Renal cortex interstitium (tissue), 11 donors: ENCODE data around the gene LAMC3. TPM values are rescaled to one million over a fixed set of nuclear protein-coding genes. Genes with fewer than 3 reads are reported as not detected.

Experiments used
- DNase-seq, 11 donors: peaks; one replicate each; pipeline ENCODE4 v3.0.0-alpha.2; 2013; ENCODE audit warnings: low read depth in 9 of 11, low spot score in 4 of 11; ENCODE audit errors: extremely low read depth in 1 of 11
- polyA plus RNA-seq, 3 donors: library from polyadenylated mRNA; unstranded; fragments of 120-200 nt; gene quantifications; one replicate each; pipeline ENCODE4 v1.2.1, GENCODE V29; 2013; ENCODE audit not compliant: insufficient read length in 3 of 3

The LAMC3 gene
- polyA plus RNA-seq, 3 donors: 28.4 to 36.7 (median 28.7) TPM

DNA sequence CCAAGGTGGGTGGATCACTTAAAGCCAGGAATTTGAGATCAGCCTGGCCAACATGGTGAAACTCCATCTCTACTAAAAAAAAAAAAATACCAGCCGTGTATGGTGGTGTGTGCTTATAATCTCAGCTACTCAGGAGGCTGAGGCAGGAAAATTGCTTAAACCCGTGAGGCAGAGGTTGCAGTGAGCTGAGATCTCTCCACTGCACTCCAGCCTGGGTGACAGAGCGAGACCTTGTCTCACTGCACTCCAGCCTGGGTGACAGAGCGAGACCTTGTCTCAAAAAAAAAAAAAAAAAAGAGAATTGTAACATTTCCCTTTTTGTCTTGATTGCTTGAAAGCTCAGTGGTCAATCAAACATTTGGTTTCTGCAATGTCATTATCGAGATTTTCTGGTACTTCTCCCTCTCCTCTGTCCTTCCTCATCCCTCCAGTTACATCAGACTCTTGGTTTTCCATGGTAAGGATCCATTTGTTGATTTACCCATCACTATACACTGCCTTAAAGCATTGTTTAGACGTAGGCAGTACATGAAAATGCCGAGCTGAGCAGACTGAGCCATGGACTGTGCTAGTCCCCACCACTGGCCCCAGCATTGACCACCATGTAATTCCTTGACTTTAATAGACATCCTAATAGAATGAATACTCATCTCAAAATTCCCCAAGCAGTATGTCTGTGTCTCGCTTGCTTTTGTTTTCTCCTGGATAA lies 75.8 kb downstream of the LAMC3 start:
- no peak for DNase-seq

GRCh38 chr9:131085370-131086122 lies 76.6 kb downstream of the LAMC3 start:
- no peak for DNase-seq

GRCh38 chr9:131087354-131087893 lies 78.5 kb downstream of the LAMC3 start:
- no peak for DNase-seq

DNA sequence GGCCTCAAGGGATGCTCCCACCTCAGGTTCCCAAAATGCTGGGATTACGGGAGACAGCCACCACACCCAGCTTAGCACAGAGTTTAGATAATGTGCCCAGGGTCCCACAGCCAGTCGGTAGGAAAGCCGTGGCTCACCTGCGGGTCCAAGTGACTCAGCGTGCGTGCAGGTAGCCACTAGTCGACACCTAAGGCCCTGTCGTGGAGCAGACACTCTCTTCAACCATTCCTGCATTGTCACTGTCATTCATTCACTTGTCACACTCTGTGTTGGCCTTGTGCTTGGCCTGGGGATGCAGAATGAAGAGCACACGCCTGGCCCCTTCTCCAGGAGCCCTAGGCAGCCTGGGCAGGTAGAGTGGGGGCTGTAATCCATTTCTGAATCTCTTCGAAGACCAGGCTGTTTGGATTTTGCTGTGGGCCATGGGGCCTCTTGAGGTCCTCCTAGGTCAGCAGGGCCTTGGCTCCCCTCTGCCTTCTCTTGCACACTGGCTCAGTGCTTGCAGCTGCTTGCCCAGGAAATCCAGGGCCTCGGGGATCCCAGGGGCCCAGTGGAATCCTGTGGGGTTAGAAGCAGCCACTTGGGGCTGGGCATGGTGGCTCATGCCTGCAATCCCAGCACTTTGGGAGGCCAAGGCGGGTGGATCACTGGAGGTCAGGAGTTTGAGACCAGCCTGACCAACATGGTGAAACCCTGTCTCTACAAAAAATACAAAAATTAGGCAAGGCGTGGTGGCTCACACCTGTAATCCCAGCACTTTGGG lies 81.2 kb downstream of the LAMC3 start:
- no peak for DNase-seq

- DNase-seq: no peak
Observed at GRCh38 chr9:131091352-131091992, 82.5 kb downstream of the LAMC3 start.

DNA sequence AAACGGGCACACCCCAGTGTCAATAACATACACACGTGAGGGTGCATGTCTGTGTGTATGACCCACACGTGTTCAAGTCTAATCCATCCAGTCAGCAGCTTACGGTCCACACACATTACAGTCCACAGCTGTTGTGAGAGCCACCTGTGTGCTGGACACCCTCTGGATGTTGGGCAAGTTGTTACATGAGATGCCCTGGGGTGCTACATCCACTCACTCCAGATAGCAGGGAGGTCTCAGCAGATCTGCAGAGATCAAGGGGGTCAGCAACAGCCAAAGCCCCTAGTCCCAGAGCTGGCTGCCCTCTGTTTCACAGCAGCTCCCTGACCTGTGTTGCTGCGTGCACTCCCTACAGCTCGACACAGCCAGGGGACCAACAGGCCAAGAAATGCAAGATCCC lies 83.1 kb downstream of the LAMC3 start:
- no peak for DNase-seq

DNA sequence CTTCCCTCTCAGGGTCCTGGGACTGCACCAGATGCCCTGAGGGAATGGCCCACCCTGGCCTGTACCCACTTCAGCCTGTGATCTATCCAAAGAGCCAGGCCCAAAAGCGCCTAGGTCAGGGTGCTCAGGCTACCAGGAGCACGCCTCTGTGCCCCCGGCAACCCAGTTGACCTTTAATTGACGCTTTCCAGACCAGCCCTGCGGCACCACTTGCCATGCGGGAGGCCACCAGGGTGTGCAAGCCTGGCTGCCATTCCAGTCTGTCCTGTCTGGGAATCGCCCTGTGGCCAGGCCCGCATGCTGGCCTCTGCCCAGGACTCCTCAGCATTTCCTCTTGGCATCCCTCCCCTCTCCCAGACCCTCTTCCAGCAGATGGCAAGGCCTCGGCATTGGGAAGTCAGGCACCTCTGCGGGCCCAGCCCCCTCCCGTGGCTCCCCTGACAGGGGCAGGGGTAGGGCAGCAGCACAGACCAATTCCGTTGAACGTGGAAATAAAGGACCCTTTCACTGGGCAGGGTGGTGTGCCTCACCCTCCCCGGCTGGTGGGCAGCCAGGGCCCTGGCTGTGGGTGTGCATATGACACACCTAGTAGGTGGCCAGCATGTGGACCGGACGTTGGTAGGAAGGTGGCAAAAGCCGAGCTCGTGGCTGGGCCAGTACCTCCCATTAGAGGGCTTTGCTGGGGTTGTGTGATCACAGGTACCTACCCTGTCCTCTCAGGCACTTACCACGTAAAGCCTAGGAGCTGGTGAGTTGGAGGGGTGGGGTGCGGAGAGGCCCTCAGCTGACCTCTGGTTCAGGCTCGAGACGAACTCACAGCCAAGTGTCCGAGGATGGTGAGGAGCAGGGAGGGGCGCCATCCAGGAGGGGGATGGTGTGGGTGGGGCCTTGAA lies 83.8 kb downstream of the LAMC3 start:
- no peak for DNase-seq

GRCh38 chr9:131094015-131094414 lies 85.0 kb downstream of the LAMC3 start:
- DNase-seq: no peak

- no peak for DNase-seq
Observed at GRCh38 chr9:131094622-131095021, 85.6 kb downstream of the LAMC3 start.

DNA sequence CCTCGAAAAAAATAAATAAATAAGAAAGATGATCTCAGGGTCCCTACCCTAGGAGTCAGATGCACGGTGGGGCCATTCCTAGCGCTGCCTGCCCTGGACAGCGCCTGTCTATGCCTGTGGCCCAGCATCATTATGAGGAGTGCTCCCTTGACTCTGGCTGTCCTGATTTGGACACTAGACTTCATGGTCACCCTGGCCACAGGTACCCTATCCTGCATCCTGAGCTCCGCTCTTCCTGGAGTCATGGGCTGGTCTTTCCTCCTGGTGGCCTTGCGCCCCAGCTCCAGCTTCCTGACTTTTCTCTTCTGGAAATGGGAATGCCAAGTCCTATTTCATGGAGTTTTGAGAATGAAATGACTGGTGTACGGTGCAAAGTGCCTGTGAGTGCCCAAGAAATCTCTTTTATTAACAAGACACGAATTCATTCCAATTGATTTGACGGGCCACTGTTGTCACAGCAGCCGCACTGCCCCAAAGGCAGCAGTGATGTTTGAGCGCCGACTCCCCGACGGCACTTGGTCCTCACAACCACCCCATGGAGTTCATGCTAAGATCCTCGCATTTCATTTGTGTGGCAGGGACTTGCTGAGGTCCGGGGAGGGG lies 86.8 kb downstream of the LAMC3 start:
- DNase-seq: no peak

DNA sequence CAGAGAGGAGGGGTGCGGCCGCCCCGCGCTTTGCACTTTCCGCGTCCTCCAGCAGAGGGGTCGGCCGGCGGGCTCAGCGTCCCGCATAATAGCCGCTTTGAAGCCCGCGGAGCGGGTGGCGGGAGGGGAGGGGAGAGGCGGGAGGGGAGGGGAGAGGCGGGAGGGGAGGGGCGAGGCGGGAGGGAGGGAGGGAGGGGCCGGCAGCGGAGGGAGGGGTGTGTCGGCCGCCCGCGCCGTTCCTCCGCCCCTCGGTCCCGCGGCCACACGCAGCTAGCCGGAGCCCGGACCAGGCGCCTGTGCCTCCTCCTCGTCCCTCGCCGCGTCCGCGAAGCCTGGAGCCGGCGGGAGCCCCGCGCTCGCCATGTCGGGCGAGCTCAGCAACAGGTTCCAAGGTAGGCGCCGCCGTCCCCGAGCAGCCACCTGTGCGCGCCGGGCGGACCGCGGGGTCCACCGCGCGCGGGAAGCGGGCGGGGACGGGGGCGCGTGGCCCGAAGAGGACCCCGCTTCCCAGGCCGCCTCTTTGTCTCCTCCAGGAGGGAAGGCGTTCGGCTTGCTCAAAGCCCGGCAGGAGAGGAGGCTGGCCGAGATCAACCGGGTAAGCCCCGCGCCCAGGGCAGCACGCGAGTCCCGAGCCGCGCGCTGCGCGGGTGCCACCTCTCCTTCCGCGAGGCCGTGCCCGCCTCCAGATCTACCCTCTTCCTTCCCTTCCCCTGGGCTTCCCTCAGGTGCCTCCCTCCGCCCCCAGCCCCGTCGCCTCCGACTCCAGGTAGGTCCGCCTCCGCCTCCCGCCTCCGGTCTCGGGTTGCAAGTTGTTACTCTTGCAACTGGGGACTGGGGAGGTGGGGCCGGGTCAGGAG lies 87.5 kb downstream of the LAMC3 start, which contains the start of gene AIF1L:
TSS of gene AIF1L (plus strand) at position 263 of the 857 bp plus-strand sequence. CDS start at position 362, 99 bp downstream.
- peak in 8 of 11 donors; percentile 39 to 77 (median 64) for DNase-seq

DNA sequence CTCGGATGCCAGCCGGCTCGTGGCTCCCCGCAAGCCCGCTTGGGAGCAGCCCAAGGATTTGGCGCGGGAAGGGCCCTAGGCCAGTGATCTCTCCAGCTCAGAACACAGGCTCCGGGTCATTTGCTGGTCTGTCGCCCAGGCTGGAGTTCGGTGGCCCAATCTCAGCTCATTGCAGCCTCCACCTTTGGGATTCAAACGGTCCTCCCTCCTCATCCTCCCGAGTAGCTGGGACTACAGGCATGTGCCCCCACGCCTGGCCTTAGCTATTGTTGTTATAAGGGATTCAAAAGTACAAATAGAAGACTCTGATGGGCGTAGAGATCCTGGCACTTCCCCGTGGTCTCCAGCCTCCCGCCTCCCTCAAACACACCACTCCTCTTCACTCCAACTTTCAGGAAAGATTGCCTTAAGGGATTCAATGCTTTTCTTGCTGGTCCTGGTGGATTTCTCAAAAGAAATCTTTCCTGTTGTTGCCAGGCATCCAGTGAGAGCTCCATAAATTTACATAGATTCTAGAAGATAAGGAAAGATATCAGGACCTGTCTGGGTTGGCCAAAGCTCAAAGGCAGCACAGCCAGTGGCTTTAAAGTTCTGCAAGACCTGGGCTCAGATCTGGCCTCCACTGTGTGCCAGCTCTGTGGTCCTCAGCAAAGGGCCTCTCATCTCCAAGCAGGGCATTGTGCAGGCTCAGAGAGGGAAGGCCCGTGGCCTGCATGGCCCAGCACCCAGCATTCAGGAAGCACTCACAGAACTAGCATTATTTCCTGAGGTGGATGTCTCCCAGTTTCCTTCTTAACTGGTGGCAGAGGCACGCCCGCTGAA lies 88.4 kb downstream of the LAMC3 start:
- DNase-seq: no peak

- no peak for DNase-seq
Observed at GRCh38 chr9:131097948-131098278, 88.9 kb downstream of the LAMC3 start.

GRCh38 chr9:131098391-131099101 lies 89.6 kb downstream of the LAMC3 start:
- no peak for DNase-seq

DNA sequence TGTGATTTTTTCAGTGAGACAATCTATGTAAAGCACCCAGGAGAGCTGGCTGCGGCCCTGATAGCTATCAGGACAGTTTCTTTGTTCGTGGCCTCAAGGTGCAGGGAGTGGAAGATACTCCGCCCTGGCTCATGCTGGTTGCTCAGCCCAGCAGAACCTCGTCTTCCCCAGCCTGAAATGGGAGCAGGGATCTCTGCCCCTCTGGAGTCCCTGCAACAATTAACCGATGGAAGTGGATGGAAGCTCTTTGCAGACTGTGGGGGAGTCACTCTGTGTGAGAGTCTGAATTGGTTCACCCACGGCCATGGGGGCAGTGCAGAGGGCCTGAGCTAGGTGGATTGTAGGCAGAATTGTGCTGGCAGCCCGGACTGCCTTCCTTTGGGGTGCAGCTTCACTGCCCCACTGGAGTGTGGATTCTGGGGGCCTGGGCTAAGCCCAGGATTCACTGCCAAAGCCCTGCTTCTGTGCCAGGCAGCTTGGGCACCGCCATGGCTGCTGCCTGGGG lies 90.2 kb downstream of the LAMC3 start:
- DNase-seq: no peak
